Measurements from ENCODE around the gene SLC22A16.

GRCh38 chr6:110474500-110474899 lies 1.9 kb downstream of the SLC22A16 start:
- TF ChIP-seq CTCF (IDR thresholded peaks at IDR 0.05 in 2 of 3, conservative IDR thresholded peaks at IDR 0.05 in 1 of 3; ENCODE audit: control insufficient read depth in 2 of 3, extremely low read depth in 1 of 3, insufficient read depth in 1 of 3, low read depth in 3 of 3, low read length in 3 of 3): no peak
- no peak for TF ChIP-seq E2F4 (IDR thresholded peaks at IDR 0.05; ENCODE audit: low read depth, low read length)
- no peak for TF ChIP-seq CBX3 (IDR thresholded peaks at IDR 0.05; ENCODE audit: borderline replicate concordance, low read depth)
- TF ChIP-seq CBFB (IDR thresholded peaks at IDR 0.05; ENCODE audit: low read depth): no peak
- TF ChIP-seq IRF3 (IDR thresholded peaks at IDR 0.05): no peak
- no peak for TF ChIP-seq ZNF274 (IDR thresholded peaks at IDR 0.05; ENCODE audit: insufficient read depth, insufficient read length)

Measured in GM12878 (cell line).